ENCODE measurements around the gene CLEC1B.

DNA sequence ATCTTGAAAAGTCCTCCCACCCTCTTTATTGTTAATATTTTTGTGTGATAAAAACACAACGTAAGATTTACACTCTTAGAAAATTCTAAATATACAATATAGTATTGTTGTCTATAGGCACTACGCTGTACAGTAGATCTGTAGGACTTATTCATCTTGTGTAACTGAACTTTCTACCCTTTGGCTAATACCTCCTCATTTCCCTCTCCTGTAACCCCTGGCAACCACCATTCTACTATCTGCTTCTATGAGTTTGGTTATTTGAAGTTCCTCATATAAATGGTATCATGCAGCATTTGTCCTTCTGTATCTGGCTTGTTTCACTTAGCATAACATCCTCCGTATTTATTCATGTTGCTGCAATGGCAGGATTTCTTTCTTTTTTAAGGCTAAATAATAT, 26.3 kb upstream of the CLEC1B start:
- TF ChIP-seq, protein P1, sequence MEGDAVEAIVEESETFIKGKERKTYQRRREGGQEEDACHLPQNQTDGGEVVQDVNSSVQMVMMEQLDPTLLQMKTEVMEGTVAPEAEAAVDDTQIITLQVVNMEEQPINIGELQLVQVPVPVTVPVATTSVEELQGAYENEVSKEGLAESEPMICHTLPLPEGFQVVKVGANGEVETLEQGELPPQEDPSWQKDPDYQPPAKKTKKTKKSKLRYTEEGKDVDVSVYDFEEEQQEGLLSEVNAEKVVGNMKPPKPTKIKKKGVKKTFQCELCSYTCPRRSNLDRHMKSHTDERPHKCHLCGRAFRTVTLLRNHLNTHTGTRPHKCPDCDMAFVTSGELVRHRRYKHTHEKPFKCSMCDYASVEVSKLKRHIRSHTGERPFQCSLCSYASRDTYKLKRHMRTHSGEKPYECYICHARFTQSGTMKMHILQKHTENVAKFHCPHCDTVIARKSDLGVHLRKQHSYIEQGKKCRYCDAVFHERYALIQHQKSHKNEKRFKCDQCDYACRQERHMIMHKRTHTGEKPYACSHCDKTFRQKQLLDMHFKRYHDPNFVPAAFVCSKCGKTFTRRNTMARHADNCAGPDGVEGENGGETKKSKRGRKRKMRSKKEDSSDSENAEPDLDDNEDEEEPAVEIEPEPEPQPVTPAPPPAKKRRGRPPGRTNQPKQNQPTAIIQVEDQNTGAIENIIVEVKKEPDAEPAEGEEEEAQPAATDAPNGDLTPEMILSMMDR (IDR thresholded peaks at IDR 0.05) = no peak
- no peak for TF ChIP-seq POLR2AphosphoS5 (IDR thresholded peaks at IDR 0.05; ENCODE audit: insufficient read depth in 1 of 2, low read depth in 1 of 2)
- TF ChIP-seq POLR2A (IDR thresholded peaks at IDR 0.05) = no peak
